ENCODE measurements around the gene SPRTN.

SPRTN gene

GRCh38 chr1:231374394-231374793, 36.3 kb downstream of the SPRTN start:
- in situ Hi-C loops (cut with MboI; ENCODE audit: low sequenced_read_pairs): no loop called here

- in situ Hi-C loops (cut with MboI; ENCODE audit: low sequenced_read_pairs): no loop called here
Measured at GRCh38 chr1:231376101-231376500, 38.0 kb downstream of the SPRTN start.

- in situ Hi-C loops (cut with MboI; ENCODE audit: low sequenced_read_pairs): no loop called here
Measured at GRCh38 chr1:231376875-231377549, 38.9 kb downstream of the SPRTN start.

GRCh38 chr1:231381729-231382128, 43.6 kb downstream of the SPRTN start:
- in situ Hi-C loops (cut with MboI; ENCODE audit: low sequenced_read_pairs): no loop called here

- in situ Hi-C loops (cut with MboI; ENCODE audit: low sequenced_read_pairs): no loop called here
Measured at GRCh38 chr1:231382426-231382825, 44.3 kb downstream of the SPRTN start.

- in situ Hi-C loops (cut with MboI; ENCODE audit: low sequenced_read_pairs): no loop called here
Measured at GRCh38 chr1:231383159-231383860, 45.2 kb downstream of the SPRTN start.

GRCh38 chr1:231384696-231385415, 46.8 kb downstream of the SPRTN start:
- in situ Hi-C loops (cut with MboI; ENCODE audit: low sequenced_read_pairs): no loop called here

GRCh38 chr1:231385416-231385748, 47.3 kb downstream of the SPRTN start:
- in situ Hi-C loops (cut with MboI; ENCODE audit: low sequenced_read_pairs): no loop called here

GRCh38 chr1:231386466-231386865, 48.4 kb downstream of the SPRTN start:
- in situ Hi-C loops (cut with MboI; ENCODE audit: low sequenced_read_pairs): no loop called here

GRCh38 chr1:231387770-231388669, 49.9 kb downstream of the SPRTN start:
- in situ Hi-C loops (cut with MboI; ENCODE audit: low sequenced_read_pairs): no loop called here

GRCh38 chr1:231390071-231390470, 52.0 kb downstream of the SPRTN start:
- in situ Hi-C loops (cut with MboI; ENCODE audit: low sequenced_read_pairs): no loop called here

GRCh38 chr1:231392389-231393131, 54.5 kb downstream of the SPRTN start:
- in situ Hi-C loops (cut with MboI; ENCODE audit: low sequenced_read_pairs): no loop called here

GRCh38 chr1:231393668-231394067, 55.6 kb downstream of the SPRTN start:
- in situ Hi-C loops (cut with MboI; ENCODE audit: low sequenced_read_pairs): no loop called here

- in situ Hi-C loops (cut with MboI; ENCODE audit: low sequenced_read_pairs): no loop called here
Measured at GRCh38 chr1:231395076-231395997, 57.2 kb downstream of the SPRTN start.

GRCh38 chr1:231395998-231396390, 57.9 kb downstream of the SPRTN start:
- in situ Hi-C loops (cut with MboI; ENCODE audit: low sequenced_read_pairs): no loop called here

GRCh38 chr1:231396643-231397042, 58.5 kb downstream of the SPRTN start:
- in situ Hi-C loops (cut with MboI; ENCODE audit: low sequenced_read_pairs): no loop called here

- in situ Hi-C loops (cut with MboI; ENCODE audit: low sequenced_read_pairs): no loop called here
Measured at GRCh38 chr1:231397886-231398671, 60.0 kb downstream of the SPRTN start.

- in situ Hi-C loops (cut with MboI; ENCODE audit: low sequenced_read_pairs): no loop called here
Measured at GRCh38 chr1:231401478-231401877, 63.4 kb downstream of the SPRTN start.

GRCh38 chr1:231404318-231404717, 66.2 kb downstream of the SPRTN start:
- in situ Hi-C loops (cut with MboI; ENCODE audit: low sequenced_read_pairs): no loop called here

Data from HL-60/S4 treated with retinoic acid at 250 ng/mL for 4 days and 3 days (cell line).